Hepatocyte (in vitro differentiated cells): ENCODE results near the gene XRCC1.

Experiments used
- CTCF ChIP-seq: fragments of 200-600 bp; sonication (generic); IDR thresholded peaks from 2 replicates; pipeline ENCODE4 v1.5.1; 2016; ENCODE audit warnings: antibody characterized with exemption, mild to moderate bottlenecking; ENCODE audit not compliant: poor library complexity
- EZH2phosphoT487 ChIP-seq: fragments of 200-600 bp; sonication (generic); IDR thresholded peaks from one replicate; pipeline ENCODE4 v1.6.1; 2018; ENCODE audit warnings: antibody characterized with exemption, mild to moderate bottlenecking, low read depth, moderate library complexity; ENCODE audit not compliant: unreplicated experiment, severe bottlenecking

GRCh38 chr19:43541920-43542650 lies 33.2 kb downstream of the XRCC1 start:
- no peak for TF ChIP-seq CTCF
- TF ChIP-seq EZH2phosphoT487, result no peak
